ENCODE measurements around the gene C17orf75.

C17orf75 gene

GRCh38 chr17:32299580-32300164 is 42.3 kb downstream of the C17orf75 start (continued):
- no peak for TF ChIP-seq ATF2 (tag by site-specific recombination; IDR thresholded peaks at IDR 0.05; ENCODE audit: low read depth)

- peak overlapping the region; percentile 89 for H3K27ac ChIP-seq (ENCODE audit: extremely low read depth, low read depth, low read length)
- no peaks in the 10 kb centered on the region for H3K9me3 ChIP-seq (ENCODE audit: control insufficient read depth, insufficient read depth, low read depth, low read length)
- peaks cover 37% of the 10 kb centered on the region for H3K4me1 ChIP-seq (ENCODE audit: control insufficient read depth, insufficient read depth, low read length)
- ChIA-PET POLR2A (interaction anchor here (0.6 kb wide), 1 partner anchor 845 kb away, joined by 4 read pairs; no protein-coding TSS in a partner anchor), CTCF (interaction anchor here (1.1 kb wide), 1 partner anchor 46 kb away, joined by 3 read pairs; no protein-coding TSS in a partner anchor)
- no peak overlapping the region for H3K4me3 ChIP-seq (ENCODE audit: low read depth, low read length)
- peaks cover 0 to 8% of the 10 kb centered on the region in 2 experiments; a peak in 2 of 3 replicates for H3K36me3 ChIP-seq (ENCODE audit: control insufficient read depth in 2 of 2, insufficient read depth in 1 of 2, low read length in 2 of 2)
- TF ChIP-seq, protein P1, sequence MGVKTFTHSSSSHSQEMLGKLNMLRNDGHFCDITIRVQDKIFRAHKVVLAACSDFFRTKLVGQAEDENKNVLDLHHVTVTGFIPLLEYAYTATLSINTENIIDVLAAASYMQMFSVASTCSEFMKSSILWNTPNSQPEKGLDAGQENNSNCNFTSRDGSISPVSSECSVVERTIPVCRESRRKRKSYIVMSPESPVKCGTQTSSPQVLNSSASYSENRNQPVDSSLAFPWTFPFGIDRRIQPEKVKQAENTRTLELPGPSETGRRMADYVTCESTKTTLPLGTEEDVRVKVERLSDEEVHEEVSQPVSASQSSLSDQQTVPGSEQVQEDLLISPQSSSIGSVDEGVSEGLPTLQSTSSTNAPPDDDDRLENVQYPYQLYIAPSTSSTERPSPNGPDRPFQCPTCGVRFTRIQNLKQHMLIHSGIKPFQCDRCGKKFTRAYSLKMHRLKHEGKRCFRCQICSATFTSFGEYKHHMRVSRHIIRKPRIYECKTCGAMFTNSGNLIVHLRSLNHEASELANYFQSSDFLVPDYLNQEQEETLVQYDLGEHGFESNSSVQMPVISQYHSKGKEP (tag by site-specific recombination; IDR thresholded peaks at IDR 0.05), result peak; percentile 92
- TF ChIP-seq ZBTB20 (tag by site-specific recombination; IDR thresholded peaks at IDR 0.05) (no peak; the same call in 1 of the 2 replicates), SCRT2 (tag by site-specific recombination; IDR thresholded peaks at IDR 0.05) (0 out of 2 replicates have a peak, but pooled peaks have one; percentile 47), ZNF19 (tag by site-specific recombination; IDR thresholded peaks at IDR 0.05; ENCODE audit: low read depth) (no peak), MZF1 (tag by site-specific recombination; IDR thresholded peaks at IDR 0.05; ENCODE audit: borderline replicate concordance) (peak; percentile 33; the same call in 1 of the 2 replicates), KLF7 (tag by site-specific recombination; IDR thresholded peaks at IDR 0.05; ENCODE audit: borderline replicate concordance) (peak; percentile 97), ZNF626 (tag by site-specific recombination; IDR thresholded peaks at IDR 0.05) (no peak), BCL11A (tag by site-specific recombination; IDR thresholded peaks at IDR 0.05; ENCODE audit: low read depth) (peak; percentile 89), ZNF239 (tag by site-specific recombination; IDR thresholded peaks at IDR 0.05) (0 out of 2 replicates have a peak, but pooled peaks have one; percentile 41), ZNF433 (tag by site-specific recombination; IDR thresholded peaks at IDR 0.05; ENCODE audit: low read depth) (no peak), ZNF248 (tag by site-specific recombination; IDR thresholded peaks at IDR 0.05) (no peak), ZBTB1 (tag by site-specific recombination; IDR thresholded peaks at IDR 0.05) (peak; percentile 82; the same call in 1 of the 2 replicates), ZNF223 (tag by site-specific recombination; IDR thresholded peaks at IDR 0.05) (no peak), KLF16 (tag by site-specific recombination; IDR thresholded peaks at IDR 0.05) (no peak), ZNF530 (tag by site-specific recombination; IDR thresholded peaks at IDR 0.05; ENCODE audit: low read depth) (no peak), ZSCAN23 (tag by site-specific recombination; IDR thresholded peaks at IDR 0.05) (peak; percentile 93), ZFP37 (tag by site-specific recombination; IDR thresholded peaks at IDR 0.05) (no peak), ZNF391 (tag by site-specific recombination; IDR thresholded peaks at IDR 0.05; ENCODE audit: borderline replicate concordance, low read depth) (peak; percentile 77; the same call in 1 of the 2 replicates), ZNF558 (tag by site-specific recombination; IDR thresholded peaks at IDR 0.05) (no peak), FEZF1 (tag by site-specific recombination; IDR thresholded peaks at IDR 0.05) (peak; percentile 98), ZNF184 (tag by site-specific recombination; IDR thresholded peaks at IDR 0.05) (peak; percentile 88), MEIS1 (CRISPR knock-in tag; IDR thresholded peaks at IDR 0.05; ENCODE audit: borderline replicate concordance) (no peak), ZNF423 (tag by site-specific recombination; IDR thresholded peaks at IDR 0.05) (peak; percentile 86; the same call in 1 of the 2 replicates), ZFP3 (tag by site-specific recombination; IDR thresholded peaks at IDR 0.05; ENCODE audit: low read depth) (no peak; the same call in 1 of the 2 replicates), ZNF473 (tag by site-specific recombination; IDR thresholded peaks at IDR 0.05) (no peak), YY1 (tag by site-specific recombination; IDR thresholded peaks at IDR 0.05) (0 out of 2 replicates have a peak, but pooled peaks have one; percentile 9), ZNF169 (tag by site-specific recombination; IDR thresholded peaks at IDR 0.05) (no peak), ZNF549 (tag by site-specific recombination; IDR thresholded peaks at IDR 0.05) (no peak), ZNF26 (tag by site-specific recombination; IDR thresholded peaks at IDR 0.05) (no peak), ZBTB48 (tag by site-specific recombination; IDR thresholded peaks at IDR 0.05) (peak; percentile 52; the same call in 1 of the 2 replicates), ZNF324 (tag by site-specific recombination; IDR thresholded peaks at IDR 0.05) (peak; percentile 83)
Measured at GRCh38 chr17:32298721-32299579, 43.0 kb downstream of the C17orf75 start.

All from HEK293 (cell line).